Nucleus accumbens (tissue), 56 donors: ENCODE data around the gene ANKRD17.
A peak's percentile ranks its signal among the peaks of the same experiment; 100 is the strongest.

ENCODE experiments used
- DNase-seq, 56 donors: peaks; one replicate each; lab custom pipeline; 2025; lab: John Stamatoyannopoulos, UW

Gene ANKRD17

GRCh38 chr4:73131281-73131680 lies 127.3 kb downstream of the ANKRD17 start:
- no peak for DNase-seq

DNA sequence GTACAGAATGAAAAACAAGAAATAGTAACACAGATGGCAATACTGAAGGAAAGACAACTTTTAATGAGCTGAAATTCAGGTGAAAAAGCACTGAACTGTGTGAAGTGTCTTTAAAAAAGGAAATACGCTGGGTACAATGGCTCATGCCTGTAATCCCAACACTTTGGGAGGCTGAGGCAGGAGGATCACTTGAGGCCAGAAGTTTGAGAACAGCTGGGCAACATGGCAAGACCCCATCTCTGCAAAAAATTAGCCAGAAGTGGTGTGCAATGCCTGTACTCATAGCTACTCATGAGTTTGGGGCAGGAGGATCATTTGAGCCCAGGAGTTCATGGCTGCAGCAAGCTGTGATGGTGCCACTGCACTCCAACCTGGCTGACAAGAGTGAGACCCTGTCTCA lies 129.3 kb downstream of the ANKRD17 start:
- no peak for DNase-seq

DNA sequence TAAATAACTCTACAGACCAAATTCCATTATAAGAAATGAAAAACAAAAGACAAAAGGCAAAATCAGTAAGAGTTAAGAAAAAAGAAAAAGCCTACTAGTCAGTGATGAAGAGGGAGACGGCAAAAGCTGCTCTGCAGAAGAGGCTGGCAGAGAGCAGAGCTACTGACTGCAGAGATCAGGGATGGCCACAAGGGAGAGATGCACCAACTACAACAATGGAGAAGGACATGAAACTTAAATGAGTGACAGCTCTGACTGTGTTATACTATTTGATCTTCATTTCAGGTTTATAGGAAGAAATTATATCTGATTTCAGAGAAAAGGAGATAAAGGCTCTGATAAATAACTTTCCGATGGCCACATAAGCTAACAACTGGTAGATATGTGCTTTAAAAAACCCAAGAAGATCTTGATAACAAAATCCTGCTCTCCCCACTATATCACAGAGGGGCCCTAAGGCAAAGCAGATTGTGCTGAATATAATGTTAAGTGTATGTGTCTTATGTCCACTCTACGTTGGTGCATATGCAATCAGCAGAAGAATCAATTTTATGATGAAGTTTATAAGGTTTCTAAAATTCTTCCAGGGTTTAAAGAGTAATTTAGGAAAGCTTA lies 130.7 kb downstream of the ANKRD17 start:
- peak in 15 of 56 donors; percentile 0 to 17 (median 6) for DNase-seq

- DNase-seq: no peak
Measured at GRCh38 chr4:73109493-73109892, 149.1 kb downstream of the ANKRD17 start.

DNA sequence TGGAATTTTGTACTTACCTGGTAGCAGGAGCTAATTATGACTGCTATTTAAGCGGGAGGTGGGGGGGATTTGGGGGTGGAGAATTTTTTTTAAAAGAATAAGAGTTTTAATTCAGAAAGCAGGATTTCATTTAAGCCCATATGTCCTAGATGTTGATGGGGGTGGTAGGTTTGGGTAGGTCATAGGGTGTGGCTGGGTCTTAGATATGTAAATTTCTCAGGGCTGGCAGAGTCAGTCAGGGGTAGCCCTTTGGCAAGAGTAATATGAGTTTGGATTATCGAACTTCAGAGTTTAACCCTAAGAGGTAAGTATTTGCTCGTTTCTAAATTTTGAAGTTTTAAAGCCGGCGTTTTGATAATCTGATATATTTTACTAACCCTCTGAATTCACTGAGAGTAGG lies 153.9 kb downstream of the ANKRD17 start:
- DNase-seq: no peak

GRCh38 chr4:73103799-73104503 lies 154.6 kb downstream of the ANKRD17 start:
- no peak for DNase-seq

GRCh38 chr4:73099143-73099542 lies 159.5 kb downstream of the ANKRD17 start:
- DNase-seq: no peak

GRCh38 chr4:73098713-73099112 lies 159.9 kb downstream of the ANKRD17 start:
- DNase-seq: no peak

GRCh38 chr4:73098016-73098415 lies 160.6 kb downstream of the ANKRD17 start:
- no peak for DNase-seq

GRCh38 chr4:73092868-73093267 lies 165.7 kb downstream of the ANKRD17 start:
- no peak for DNase-seq

GRCh38 chr4:73090738-73091137 lies 167.9 kb downstream of the ANKRD17 start:
- DNase-seq: no peak

- no peak for DNase-seq
Measured at GRCh38 chr4:73087871-73088270, 170.7 kb downstream of the ANKRD17 start.

DNA sequence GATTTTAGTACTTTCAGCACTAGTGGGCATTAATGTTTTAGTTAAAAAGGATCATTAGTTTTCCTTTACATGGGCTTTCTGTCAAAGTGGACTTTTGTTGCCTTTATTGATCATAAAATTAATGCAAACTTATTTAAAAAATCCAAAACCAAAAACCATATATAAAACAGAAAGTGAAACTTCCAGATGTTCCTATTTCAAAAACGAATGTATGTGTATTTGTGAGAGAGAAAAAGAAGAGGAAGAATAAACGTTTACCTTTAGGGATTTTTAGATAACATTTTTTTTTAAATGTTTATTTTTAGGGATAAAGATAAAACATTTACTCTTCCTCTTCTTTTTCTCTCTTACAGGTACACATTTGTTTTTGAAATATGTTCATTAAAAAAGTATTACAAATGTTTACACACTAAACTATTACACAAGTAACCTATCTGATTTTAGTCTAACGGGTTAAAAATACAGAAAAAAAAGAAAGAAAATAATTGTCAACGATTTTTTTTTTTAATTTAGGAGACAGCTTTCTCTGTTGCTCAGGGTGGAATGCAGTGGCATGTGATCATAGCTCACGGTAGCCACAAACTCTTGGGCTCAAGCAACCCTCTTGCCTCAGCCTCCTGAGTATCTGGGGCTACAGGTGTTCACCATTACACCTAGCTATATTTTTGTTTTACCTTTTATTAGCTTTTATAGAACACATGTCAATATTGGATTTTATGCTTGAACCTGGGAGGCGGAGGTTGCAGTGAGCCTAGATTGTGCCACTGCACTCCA lies 172.3 kb downstream of the ANKRD17 start:
- no peak for DNase-seq

DNA sequence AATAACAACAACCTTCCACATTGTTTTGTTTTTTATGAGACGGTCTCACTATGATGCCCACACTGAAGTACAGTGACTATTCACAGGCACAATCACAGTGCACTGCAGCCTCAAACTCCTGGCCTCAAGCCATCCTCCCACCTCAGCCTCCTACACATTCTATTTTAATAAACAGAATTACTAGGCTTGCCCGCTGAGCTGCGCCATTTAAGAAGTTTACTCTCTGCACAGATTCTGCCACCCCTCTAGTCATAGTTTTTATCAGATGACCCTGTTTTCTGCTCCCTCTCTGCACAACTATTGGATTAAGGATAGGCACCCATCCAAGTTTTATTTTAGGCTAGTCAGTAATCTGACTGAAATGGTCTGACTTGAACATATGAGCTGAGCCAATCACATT lies 177.8 kb downstream of the ANKRD17 start:
- DNase-seq: no peak

DNA sequence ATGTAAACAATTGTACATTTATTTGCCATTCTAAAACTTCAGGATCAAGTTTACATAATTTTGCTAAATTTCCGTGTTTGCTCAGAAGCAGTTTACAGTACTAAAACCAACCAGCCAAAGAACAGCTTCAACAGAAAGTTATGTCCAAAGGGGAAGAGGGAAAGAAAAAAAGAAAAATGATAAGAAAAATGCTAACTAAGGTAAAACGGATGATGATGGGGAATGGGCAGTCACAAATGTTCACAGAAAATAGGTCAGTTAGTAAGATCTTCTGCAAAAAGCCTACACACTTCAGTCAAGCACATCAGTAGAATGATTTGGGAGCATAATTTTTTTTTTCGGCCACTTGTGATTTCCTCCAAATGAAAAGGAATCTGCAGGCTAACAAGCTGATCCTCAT lies 182.8 kb downstream of the ANKRD17 start:
- DNase-seq: no peak

DNA sequence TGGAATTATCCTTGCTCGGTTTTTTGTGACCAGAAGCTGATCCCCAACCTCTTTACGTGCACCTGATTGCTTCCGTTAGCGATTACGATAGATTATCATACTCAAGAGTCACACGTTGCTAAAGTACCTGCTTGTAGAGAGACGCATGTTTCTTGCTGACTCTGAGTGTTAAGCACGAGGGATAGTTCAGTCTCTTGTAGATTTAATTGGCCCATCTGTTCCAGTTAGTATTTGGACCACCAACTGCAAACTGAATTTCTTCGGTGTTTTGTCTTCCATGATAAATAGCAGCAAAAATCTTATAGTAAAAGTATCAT lies 188.6 kb downstream of the ANKRD17 start:
- DNase-seq: no peak

DNA sequence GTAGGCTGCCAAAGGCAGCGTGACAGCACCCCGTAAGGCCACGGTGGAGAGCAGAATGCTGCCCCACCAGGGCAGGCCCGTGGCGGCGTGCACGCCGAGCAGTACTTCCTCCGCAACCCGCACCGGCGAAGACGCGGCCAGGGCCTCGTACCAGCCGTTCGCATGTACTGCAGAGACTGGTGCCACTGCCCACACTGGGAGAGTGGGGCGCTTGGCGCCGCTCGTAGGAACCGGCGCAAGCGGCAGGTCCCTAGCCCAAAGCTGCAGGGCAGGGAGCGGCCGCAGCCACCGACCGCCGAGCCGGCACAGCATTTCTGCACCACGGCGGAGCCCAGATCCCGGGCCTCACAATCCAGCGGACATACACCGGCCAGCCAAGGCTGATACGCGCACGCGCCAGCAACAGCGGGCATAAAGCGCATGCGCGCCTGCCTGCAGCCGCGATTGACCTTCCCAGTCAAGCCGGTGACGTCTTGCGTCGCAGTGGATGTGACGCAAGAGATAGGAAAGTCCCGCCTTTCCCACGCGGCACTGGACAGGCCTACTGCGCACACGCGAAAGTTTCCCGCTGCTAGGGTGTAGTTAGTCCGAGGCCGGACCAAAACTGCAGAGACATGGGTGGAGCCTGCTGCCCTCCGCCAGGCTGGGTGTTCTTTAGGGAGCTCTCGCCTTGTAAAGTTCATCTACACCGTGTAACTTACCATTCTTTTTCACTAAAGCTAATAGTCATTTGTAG lies 189.1 kb downstream of the ANKRD17 start, which contains the start of gene COX18:
Gene COX18 (minus strand): TSS at position 379 of the 736 bp plus-strand sequence. CDS start 67 bp downstream, at position 312.
- DNase-seq: peak; percentile 81 to 98 (median 96)

DNA sequence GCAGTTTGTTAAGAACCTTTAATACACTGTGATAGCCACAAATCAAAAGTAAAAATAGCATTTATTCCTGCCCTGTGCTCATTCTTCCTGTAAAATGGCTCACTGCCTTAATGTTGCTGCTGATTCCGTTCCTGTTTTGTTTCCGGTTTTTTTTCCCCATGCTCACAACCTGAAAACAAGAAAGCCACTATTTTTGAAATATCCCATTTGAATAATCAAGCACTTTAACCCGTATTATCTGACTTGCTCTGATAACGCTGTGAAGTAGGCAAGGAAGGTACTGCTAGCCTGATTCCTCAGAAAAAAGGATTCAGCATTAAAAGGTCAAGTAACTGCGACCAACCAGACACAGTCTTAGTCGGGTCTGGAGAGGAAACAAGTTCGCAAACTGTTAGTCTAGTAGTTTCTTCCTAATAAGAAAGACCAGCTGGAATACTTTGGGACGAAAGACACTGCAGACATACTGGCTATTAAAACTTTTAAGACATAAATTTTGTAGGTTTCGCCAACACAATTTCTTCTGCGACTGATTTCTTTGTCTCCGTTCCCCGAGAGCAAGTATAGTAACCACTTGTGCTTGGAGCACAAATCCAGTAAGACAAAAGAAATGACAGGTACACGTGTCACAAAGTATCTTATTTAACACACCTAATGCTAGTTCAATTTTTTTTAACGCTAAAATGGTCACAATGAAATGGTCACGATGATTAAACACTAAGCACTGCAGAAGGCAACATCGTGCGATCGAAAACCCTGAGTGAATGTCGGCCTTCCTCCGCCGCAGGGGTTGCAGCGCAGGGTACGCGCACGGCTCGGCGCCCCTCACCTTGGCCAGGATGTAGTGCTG lies 189.9 kb downstream of the ANKRD17 start:
- DNase-seq: peak in 1 of 56 donors; percentile 3

DNA sequence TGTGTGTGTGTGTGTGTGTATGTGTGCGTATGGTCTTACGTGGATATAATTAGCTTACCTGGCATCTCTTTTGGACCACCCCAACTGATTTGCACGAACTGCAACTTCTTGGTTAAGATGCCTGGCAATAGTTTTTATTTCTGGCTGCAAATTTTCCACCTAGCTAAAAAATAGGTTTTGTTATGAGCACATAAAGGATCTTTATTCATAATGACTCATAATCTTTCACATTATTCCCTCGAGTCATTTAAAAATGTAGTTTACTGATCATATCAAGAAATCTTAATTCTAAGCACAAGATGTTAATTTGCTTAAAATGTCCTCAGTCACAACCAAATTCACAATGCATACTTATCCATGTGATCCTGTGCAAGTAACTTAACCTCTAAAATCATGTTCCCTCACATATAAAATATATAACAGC lies 190.6 kb downstream of the ANKRD17 start:
- DNase-seq: no peak

DNA sequence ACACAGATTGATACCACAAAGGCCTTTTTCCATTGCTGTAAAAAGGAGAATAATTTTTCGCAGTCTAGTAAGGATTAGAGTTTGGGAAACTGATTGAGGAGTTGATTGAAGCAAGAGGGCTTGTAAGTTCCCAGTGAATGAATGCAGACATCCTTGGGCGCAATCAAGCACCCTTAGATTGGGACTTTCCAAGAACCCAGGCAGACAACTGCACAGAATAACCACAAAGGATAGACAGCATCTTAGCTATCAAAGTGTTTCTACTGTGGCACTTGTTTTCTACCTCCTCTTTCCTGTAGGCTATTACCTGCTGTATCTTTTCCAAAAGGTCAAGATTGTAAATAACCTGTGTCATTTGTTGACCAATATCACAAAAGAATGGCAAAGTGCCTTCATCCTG lies 191.7 kb downstream of the ANKRD17 start:
- DNase-seq: no peak
